Right cardiac atrium (tissue), 5 donors: ENCODE measurements around the gene MRPL32. TPM values are rescaled to one million over a fixed set of nuclear protein-coding genes. Genes with fewer than 3 reads are reported as not detected.

Experiments
- ATAC-seq, 2 donors: fragments of 200-7000 bp; cut with Tn5 transposase; one replicate each; pipeline versions ENCODE4 v1.8.0 to v1.9.1; 2020; ENCODE audit warnings: moderate library complexity in 2 of 2, mild to moderate bottlenecking in 1 of 2
- DNase-seq, 3 donors: peaks; one replicate each; pipeline ENCODE4 v3.0.0-alpha.2; 2020
- H3K27ac ChIP-seq: one replicate; pipeline ENCODE4 v1.5.1; 2013; ENCODE audit warnings: mild to moderate bottlenecking, low read length, control low read depth, moderate library complexity
- H3K27me3 ChIP-seq: one replicate; pipeline ENCODE4 v1.6.1; 2013; ENCODE audit not compliant: control insufficient read depth, insufficient read depth
- H3K4me1 ChIP-seq: one replicate; pipeline ENCODE4 v1.6.1; 2013; ENCODE audit warnings: low read length; ENCODE audit not compliant: control insufficient read depth, insufficient read depth
- H3K4me3 ChIP-seq: one replicate; pipeline ENCODE4 v1.5.1; 2013; ENCODE audit warnings: low read length, control low read depth
- H3K9me3 ChIP-seq: one replicate; pipeline ENCODE4 v1.6.1; 2013; ENCODE audit warnings: low read length; ENCODE audit not compliant: control insufficient read depth
- WGBS: extraction: QIAGEN DNeasy Blood & Tissue Kit; methylation state at CpG from one replicate; pipeline ENCODE4 v1.1.7; 2013; 5-methylcytosine and 5-hydroxymethylcytosine counted together
- intact Hi-C, 4 donors: fragments of 100-400 bp; cut with DNase I; formaldehyde crosslinking; loops; one replicate each; pipeline versions ENCODE4 v1.11.0 to v1.14.0; 2022 to 2023
- polyA plus RNA-seq: library from polyadenylated mRNA; stranded (reverse); fragments of 200-250 nt; gene quantifications from one replicate; pipeline ENCODE4 v1.2.3, GENCODE V29; 2013
- total RNA-seq, 4 donors: library from RNA; stranded (reverse); fragmentation: NEBNext Ultra II Directional; extraction: Animal tissue kit (Norgen Biotek cat#: 25700); gene quantifications; one replicate each; pipeline ENCODE4 v1.2.1, GENCODE V29; 2021
- donor health status: healthy with polysubstance abuse.
- donor health status: DM: no; HTN: yes; CAD: no.
- donor health status: DM: no; HTN: no; CAD: no.
- donor health status: DM: no; HTN: yes; CAD: no; lungs with severe emphysema.
- donor health status: DM: yes; HTN: yes; CAD: no.

MRPL32 gene
- total and polyA plus RNA-seq, 5 donors = 45.5 to 81.6 (median 46.3) TPM

GRCh38 chr7:42967391-42967790, 35.2 kb downstream of the MRPL32 start:
- 83% methylated on average over 2 of the region's 2 CpGs for whole genome bisulfite sequencing
- ATAC-seq (no peak), DNase-seq (no peak)
- no peak overlapping the region for H3K27ac ChIP-seq
- intact Hi-C loops = no loop called here
- H3K27me3 ChIP-seq = no peaks in the 10 kb centered on the region
- H3K4me1 ChIP-seq = no peaks in the 10 kb centered on the region
- no peaks in the 10 kb centered on the region for H3K9me3 ChIP-seq
- no peak overlapping the region for H3K4me3 ChIP-seq

- no peak overlapping the region for H3K4me3 ChIP-seq
- peak in 2 of 3 donors; percentile 48 to 55 for DNase-seq
- no peaks in the 10 kb centered on the region for H3K9me3 ChIP-seq
- peak; percentile 91 to 98 for ATAC-seq
- WGBS = 26% methylated on average over 5 of the region's 5 CpGs
- H3K27ac ChIP-seq = no peak overlapping the region
- intact Hi-C loops = no loop called here
- H3K27me3 ChIP-seq = no peaks in the 10 kb centered on the region
- H3K4me1 ChIP-seq = no peaks in the 10 kb centered on the region
These were observed 40.7 kb downstream of the MRPL32 start for GRCh38 chr7:42972699-42973500.

GRCh38 chr7:42976371-42976770, 44.2 kb downstream of the MRPL32 start:
- 89% methylated on average over 3 of the region's 3 CpGs for WGBS
- Histone ChIP-seq H3K27ac (no peak overlapping the region), H3K9me3 (no peaks in the 10 kb centered on the region), H3K4me1 (no peaks in the 10 kb centered on the region), H3K27me3 (no peaks in the 10 kb centered on the region), H3K4me3 (no peak overlapping the region)
- ATAC-seq (no peak), DNase-seq (no peak)
- intact Hi-C loops = no loop called here

GRCh38 chr7:42978496-42978895, 46.3 kb downstream of the MRPL32 start:
- Histone ChIP-seq H3K27ac (no peak overlapping the region), H3K4me1 (no peaks in the 10 kb centered on the region), H3K9me3 (no peaks in the 10 kb centered on the region), H3K27me3 (no peaks in the 10 kb centered on the region), H3K4me3 (no peak overlapping the region)
- ATAC-seq (no peak), DNase-seq (no peak)
- intact Hi-C loops = no loop called here

- intact Hi-C loops = no loop called here
- DNase-seq (no peak), ATAC-seq (no peak)
- no peaks in the 10 kb centered on the region for H3K4me1 ChIP-seq
- H3K9me3 ChIP-seq = no peaks in the 10 kb centered on the region
- WGBS = 62% methylated on average over 2 of the region's 2 CpGs
- H3K27ac ChIP-seq = no peak overlapping the region
- H3K4me3 ChIP-seq = no peak overlapping the region
- no peaks in the 10 kb centered on the region for H3K27me3 ChIP-seq
These were observed 47.9 kb downstream of the MRPL32 start for GRCh38 chr7:42980084-42980483.

- DNase-seq (no peak), ATAC-seq (no peak)
- H3K9me3 ChIP-seq = no peaks in the 10 kb centered on the region
- intact Hi-C loops = no loop called here
- H3K27me3 ChIP-seq = no peaks in the 10 kb centered on the region
- no peak overlapping the region for H3K27ac ChIP-seq
- H3K4me3 ChIP-seq = no peak overlapping the region
- WGBS = 81% methylated on average over 3 of the region's 3 CpGs
- H3K4me1 ChIP-seq = no peaks in the 10 kb centered on the region
These were observed 48.3 kb downstream of the MRPL32 start for GRCh38 chr7:42980514-42980913.

- Histone ChIP-seq H3K27me3 (no peaks in the 10 kb centered on the region), H3K4me1 (no peaks in the 10 kb centered on the region), H3K9me3 (no peaks in the 10 kb centered on the region), H3K27ac (no peak overlapping the region), H3K4me3 (no peak overlapping the region)
- ATAC-seq (no peak), DNase-seq (no peak)
- intact Hi-C loops = no loop called here
- 84% methylated on average over 1 of the region's 1 CpG for WGBS
These were observed 49.4 kb downstream of the MRPL32 start for GRCh38 chr7:42981601-42982000.

GRCh38 chr7:42982604-42983115, 50.5 kb downstream of the MRPL32 start:
- Histone ChIP-seq H3K4me3 (no peak overlapping the region), H3K9me3 (no peaks in the 10 kb centered on the region), H3K27me3 (no peaks in the 10 kb centered on the region), H3K27ac (no peak overlapping the region), H3K4me1 (no peaks in the 10 kb centered on the region)
- no peak for DNase-seq
- no peak for ATAC-seq
- intact Hi-C loops = no loop called here
- WGBS = 71% methylated on average over 3 of the region's 3 CpGs

- 84% methylated on average over 1 of the region's 1 CpG for WGBS
- intact Hi-C loops = no loop called here
- Histone ChIP-seq H3K27ac (no peak overlapping the region), H3K27me3 (no peaks in the 10 kb centered on the region), H3K4me3 (no peak overlapping the region), H3K4me1 (no peaks in the 10 kb centered on the region), H3K9me3 (no peaks in the 10 kb centered on the region)
- no peak for DNase-seq
- ATAC-seq = no peak
These were observed 52.0 kb downstream of the MRPL32 start for GRCh38 chr7:42984137-42984536.

GRCh38 chr7:42986213-42986612, 54.0 kb downstream of the MRPL32 start:
- WGBS = 82% methylated on average over 6 of the region's 6 CpGs
- Histone ChIP-seq H3K4me3 (no peak overlapping the region), H3K4me1 (no peaks in the 10 kb centered on the region), H3K27ac (no peak overlapping the region), H3K27me3 (no peaks in the 10 kb centered on the region), H3K9me3 (no peaks in the 10 kb centered on the region)
- intact Hi-C loops = no loop called here
- no peak for ATAC-seq
- no peak for DNase-seq

GRCh38 chr7:42986781-42987248, 54.6 kb downstream of the MRPL32 start:
- DNase-seq (no peak), ATAC-seq (no peak)
- intact Hi-C loops = no loop called here
- Histone ChIP-seq H3K4me3 (no peak overlapping the region), H3K4me1 (no peaks in the 10 kb centered on the region), H3K27ac (no peak overlapping the region), H3K27me3 (no peaks in the 10 kb centered on the region), H3K9me3 (no peaks in the 10 kb centered on the region)
- 73% methylated on average over 1 of the region's 1 CpG for WGBS
